GM18520 (cell line): ENCODE data around the gene MARK4.
"Not testable (repeated sequence)": the region's sequence is repeated elsewhere in the genome, so short reads cannot be mapped to it uniquely, and the experiment has no call there.

Experiments used
- ATAC-seq: cut with Tn5 transposase; IDR thresholded peaks from one replicate; pipeline ENCODE4 v1.9.1; 2021; ENCODE audit not compliant: unreplicated experiment

The MARK4 gene

DNA sequence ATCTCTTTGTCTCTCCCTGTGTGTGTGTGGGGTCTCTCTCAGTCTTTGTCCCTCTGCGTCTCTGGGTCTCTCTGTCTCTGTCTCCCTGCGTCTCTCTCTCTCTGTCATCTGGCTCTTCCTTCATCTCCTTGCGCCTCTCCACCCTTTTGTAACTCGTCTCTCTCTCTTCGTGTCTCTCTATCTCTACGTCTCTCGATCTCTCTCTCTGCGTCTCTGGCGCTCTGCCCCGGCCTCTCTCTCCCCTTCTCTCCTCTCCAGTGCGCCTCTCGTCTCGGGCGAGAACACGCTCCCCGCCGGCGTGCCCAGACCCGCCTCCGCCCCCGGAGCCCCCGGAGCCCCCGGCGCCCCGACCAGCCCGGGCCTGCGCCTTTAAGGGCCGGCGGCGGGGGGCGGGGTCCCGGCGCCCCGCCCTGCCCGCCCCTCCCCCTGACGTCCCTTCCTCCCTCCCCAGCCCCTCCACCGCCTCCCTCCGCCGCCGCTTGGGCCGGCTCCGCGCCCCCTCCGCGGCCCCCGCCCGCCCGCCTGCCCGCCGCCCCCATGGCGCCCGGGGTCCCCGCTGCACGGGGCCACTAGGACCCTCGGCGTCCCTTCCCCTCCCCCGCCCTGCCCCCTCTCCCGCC lies at the start of gene MARK4:
TSS of gene MARK4 (plus strand) at position 440 of the 620 bp plus-strand sequence. CDS start 318 bp downstream, outside the sequence.
- ATAC-seq = no peak

DNA sequence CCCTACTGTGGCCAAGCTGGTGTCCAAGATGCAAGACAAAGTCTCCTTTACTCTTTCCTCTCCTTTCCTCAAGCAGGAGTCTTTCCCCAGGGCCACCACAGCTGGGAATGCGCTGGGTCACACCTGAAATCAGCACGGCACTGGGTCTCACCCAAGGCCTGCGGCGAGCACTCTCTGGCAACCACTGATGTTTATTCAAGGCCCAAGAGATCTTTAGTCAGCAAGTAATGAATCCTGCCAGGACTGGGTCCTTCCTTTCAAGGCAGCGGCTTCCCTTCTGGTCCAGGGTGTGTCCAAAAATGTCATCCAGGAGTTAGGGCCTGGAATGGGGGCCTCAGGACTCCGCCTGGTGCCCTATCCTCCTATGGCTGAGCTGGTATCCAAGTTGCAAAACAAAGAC lies 48.4 kb upstream of the MARK4 start:
- no peak for ATAC-seq

DNA sequence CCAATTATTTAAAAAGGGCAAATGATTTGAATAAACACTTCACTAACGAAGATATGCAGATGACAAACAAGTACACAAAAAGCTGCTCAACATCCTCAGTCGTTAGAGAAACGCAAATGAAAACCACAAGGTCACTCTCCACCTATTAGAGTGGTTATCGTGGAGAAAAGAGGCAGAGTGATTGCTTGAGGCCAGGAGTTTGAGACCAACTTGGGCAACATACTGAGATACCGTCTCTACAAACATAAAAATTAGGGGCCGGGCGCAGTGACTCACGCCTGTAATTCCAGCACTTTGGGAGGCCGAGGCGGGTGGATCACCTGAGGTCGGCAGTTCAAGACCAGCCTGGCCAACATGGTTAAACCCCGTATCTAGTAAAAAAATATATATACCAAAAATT lies 45.3 kb upstream of the MARK4 start:
- ATAC-seq = no peak

DNA sequence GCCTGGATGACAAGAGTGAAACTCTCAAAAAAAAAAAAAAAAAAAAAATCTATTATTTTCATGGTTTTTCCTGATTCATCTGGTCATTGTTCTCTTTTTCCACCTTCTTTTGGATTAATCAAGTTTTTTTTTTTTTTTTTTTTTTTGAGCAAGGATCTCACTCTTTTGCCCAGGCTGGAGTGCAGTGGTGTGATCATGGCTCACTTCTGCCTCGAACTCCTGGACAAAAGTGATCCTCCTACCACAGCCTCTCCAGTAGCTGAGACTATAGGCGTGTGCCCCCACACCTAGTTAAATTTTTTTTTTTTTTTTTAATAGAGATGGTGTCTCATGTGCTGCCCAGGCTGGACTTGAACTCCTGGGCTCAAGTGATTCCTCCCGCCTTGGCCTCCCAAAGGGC lies 44.7 kb upstream of the MARK4 start:
- no peak for ATAC-seq

DNA sequence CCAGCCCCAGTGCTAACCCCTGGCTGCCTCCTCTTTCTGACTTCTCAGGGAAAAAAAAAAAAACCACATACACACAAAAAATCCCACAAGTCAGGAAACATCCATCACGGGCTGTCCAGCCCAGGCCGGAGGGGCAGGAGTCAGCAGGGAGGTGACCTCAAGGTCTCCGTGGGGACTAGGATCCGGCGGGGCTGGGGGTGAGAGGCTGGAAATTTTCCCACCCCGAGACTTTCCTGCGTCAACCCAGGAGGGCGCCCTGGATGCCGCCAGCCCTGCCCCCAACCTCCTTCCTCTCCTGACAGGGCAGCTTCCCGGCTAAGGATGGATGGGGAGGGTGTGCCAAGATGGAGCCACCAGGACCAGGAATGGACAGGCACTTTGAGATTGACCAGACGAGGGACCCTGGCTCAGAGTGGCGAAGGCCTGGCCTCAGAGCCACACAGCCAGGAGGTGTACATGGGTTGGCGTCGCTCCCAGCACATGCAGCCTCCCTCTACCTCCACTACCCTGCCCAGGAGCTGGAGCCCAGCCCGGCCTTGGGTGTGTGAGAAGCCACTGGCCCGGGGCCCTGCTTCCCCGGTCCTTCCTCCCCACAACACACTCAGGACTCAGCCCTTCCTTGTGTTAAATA lies 39.2 kb upstream of the MARK4 start:
- no peak for ATAC-seq

DNA sequence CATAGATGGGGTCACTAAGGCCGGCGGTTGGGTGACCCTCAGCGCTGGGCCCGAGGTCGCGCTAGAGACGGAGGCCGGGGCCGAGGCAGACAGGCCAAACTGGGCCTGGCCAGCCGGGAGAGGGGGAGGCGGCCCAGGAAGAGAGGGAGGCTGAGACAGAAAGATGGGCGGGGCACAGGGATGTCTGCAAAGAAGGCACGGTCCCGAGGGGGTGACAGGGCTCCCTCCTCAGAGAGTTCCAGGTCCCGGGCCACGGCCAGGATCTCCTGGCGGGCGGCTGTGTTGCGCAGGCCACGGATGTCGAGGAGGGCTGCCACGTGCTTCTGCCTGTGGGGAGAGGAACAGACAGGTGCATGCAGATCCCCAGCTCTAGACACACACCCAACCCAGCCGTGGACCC lies 38.0 kb upstream of the MARK4 start:
- no peak for ATAC-seq

DNA sequence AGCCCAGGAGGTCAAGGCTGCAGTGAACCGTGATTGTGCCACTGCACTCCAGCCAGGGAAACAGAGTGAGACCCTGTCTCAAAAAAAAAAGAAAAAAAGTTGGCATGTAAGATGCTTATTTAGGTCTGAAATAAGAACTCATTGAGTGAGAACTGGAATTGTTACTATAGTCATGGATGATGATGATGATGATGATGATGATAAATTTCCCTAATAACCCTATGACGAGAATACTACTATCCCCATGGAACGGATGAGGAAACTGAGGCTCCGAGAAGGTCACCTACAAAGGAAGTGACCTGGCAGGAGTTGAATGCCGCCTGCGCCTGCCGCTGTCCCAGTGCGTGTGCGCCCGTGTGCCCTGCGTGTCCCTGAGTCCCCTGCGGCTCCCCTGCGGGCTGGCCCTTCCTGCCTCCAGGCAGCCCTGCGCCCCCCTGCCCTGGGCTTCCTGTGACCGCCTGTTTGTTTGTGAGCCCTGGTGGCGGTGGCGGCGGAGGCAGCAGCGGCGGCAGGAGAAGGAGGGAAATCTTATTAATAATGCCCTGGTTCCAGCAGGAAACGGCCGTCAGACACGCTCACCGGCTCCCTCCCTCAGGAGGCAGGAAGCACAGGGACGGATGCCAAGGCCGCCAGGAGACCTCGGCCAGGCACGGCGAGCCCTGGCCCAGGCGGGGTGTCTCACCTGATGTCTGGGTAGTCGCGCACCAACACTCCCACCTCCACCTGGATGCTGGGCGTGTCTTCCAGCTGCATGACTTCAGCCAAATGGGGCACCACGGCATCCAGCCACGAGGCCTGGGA lies 35.5 kb upstream of the MARK4 start:
- ATAC-seq = no peak

DNA sequence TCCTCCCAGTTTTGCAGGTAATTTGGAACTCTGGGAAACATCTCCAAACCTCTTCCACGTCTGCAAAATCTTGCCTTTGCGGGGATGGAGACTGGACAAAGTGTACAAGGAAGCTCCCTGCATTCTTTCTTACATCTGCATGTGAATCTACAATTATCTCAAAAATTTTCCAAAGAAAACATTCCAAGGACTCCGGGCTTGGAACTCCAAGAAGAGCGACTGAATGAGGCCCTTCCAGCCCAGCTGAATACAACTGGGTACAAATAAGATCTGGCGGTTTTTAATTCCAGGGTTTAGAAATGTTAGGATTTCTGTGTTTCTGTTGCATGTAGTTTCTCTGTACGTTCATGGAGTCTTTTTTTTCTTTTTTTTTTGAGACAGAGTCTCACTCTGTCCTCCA lies 34.4 kb upstream of the MARK4 start:
- no peak for ATAC-seq

DNA sequence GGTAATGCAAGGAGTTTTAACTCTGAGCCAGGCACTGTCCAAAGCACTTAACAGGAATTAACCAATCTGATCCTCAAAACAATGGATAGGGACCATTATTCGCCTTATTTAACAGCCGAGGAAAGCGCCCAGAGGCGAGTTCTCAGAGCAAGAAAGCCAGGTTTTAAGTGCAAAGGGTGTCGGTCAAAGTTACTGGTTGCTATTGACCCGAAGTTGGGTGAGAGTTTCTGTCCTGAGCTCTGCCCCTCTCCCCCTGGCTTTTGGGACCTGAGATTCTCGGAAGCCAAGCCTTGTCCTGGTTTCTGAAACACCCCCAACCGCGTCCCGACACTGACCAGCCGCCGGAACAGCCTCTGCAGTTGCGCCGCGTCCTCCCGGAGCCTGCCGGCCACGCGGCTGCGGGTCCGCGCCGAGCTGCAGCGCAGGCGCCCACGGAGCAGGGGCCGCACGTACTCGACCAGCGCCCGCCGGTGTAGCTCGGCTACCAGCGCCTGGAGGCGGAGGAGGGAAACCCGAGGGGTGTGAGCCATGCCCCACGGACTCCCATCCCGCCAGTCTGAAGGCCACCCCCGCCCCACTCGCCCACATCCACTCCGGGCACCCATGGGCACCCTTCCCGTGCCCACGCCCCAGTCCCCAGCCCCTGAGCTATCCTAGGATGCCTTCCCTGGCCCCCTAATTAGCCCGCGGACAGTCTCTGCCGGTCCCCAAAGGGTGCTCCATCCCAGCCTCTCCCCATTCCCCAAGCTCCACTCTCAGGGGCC lies 33.7 kb upstream of the MARK4 start:
- ATAC-seq = no peak

DNA sequence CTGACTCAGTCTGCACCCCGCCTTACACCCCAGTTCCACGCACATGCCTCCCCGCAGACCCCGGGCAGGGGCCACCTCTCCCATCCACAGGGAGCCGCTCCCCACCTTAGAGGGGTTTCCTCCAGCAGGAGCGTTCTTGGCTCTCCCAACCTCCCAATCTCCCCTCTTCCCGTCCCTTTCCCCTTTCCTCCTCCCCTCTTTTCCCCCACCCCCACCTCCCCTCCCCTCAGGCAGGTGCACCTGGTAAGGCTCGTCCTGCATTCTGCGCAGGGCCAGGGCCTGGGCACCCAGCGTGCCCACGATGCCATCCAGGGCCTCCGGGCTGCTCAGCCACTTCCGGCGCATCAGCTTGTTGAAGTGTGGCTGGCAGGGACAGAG lies 33.1 kb upstream of the MARK4 start:
- no peak for ATAC-seq

DNA sequence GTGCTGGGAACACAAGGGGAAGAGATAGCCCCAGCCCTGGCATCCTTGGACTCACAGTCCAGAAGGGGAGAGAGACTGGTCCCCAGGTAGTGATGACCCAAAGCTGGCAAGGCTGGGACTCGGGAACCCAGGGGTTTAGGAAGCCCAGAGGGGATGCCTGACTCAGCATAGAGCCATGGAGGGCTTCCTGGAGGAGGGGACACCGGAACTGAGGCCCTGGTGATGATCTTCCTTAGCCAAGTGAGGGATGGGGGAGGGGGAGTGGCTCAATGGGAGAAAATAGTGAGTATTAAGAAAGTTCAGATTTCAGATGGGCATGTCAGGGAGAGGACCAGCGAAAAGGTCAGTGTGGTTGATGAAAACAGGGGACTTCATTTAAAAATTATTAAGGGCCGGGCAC lies 32.6 kb upstream of the MARK4 start:
- ATAC-seq = no peak

DNA sequence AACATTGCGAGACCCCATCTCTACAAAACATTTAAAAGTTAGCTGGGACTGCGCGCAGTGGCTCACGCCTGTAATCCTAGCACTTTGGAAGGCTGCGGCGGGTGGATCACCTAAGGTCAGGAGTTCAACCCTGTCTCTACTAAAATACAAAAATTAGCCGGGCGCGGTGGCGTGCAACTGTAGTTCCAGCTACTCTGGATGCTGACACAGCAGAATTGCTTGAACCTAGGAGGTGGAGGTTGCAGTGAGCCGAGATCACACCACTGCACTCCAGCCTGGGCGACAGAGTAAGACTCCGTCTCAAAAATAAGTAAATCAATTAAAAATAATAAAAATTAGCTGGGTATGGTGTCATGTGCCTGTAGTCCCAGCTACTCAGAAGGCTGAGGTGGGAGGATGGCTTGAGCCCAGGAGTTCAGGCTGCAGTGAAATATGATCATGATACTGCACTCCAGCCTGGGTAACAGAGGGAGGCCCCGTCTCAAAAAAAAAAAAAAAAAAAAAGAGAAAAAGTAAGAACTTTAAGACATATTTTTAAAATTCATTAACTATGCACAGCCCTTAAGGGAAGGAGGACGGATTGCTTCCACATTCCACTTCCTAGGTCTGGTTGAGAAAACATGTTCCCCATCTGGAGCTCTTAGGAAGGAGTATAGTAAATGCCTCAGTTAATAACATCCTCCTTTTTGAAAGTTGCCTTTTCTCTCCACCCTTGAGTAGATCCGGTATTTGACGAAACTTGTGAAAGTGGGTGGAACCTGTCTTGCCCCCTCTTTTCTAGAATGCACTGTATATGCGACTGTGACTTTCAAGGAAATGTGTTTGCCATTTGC lies 31.9 kb upstream of the MARK4 start:
- ATAC-seq = no peak

DNA sequence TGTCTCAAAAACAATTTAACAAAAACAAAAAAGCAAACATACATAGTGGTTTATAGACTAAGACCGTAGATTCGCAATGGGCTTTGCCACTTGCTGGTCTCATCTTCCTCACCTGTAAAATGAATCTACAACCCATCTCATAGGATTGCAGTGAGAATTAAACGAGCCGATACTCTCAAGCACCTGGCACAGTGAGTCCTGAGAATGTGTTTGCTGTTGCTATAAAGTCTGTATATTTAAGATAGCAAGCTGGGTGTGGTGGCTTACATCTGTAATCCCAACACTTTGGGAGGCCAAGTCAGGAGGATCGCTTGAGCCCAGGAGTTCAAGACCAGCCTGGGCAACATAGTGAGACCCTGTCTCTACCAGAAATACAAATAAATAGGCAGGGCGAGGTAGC lies 28.3 kb upstream of the MARK4 start:
- ATAC-seq = no peak

DNA sequence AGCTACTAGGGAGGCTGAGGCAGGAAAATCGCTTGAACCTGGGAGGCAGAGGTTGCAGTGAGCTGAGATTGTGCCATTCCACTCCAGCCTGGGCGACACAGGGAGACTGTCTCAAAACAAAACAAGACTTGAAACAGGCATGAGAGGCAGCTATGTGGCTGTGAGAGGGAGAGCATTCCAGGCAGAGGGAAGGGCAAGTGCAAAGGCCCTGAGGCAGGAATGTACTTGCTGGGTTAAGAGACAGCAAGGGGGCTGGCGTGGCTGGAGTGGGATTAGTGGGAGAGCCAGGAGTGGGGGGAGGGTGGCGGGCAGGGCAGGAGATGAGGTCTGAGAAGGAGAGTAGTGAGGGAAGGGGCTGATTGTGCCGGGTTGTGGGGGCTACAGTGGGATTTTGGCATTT lies 27.2 kb upstream of the MARK4 start:
- ATAC-seq = no peak

DNA sequence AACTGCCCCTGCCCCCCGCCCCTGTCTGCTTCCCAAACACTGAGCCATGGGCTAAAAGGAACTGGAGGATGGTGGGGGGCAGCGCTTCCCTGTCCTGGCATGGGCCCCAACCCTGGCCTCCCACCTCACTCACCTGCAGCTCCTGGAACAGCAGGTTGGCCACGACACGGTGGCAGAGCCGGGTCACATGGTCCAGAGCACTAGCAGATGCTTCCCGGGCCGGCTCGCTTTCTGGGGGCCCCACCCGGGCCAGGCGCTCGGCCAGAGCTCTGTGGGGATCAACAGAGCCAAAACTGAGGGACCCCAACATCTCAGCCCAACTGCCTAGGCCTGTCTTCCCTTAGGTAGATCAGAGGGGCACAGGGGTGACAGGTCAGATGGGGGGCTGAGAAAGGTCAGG lies 26.4 kb upstream of the MARK4 start:
- no peak for ATAC-seq

DNA sequence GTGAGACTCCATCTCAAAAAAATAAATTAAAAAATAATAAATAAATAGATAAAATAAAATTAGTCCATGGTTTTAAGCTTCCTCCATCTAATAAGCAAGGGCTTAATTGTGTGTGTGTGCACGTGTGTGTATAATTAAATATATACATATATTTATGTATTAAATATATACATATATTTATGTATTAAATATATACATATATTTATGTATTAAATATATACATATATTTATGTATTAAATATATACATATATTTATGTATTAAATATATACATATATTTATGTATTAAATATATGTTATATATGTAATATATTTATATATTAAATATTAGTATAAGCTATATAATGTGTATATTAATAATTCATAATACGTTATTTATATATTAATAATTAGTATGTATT lies 22.0 kb upstream of the MARK4 start:
- ATAC-seq = not testable (repeated sequence)

DNA sequence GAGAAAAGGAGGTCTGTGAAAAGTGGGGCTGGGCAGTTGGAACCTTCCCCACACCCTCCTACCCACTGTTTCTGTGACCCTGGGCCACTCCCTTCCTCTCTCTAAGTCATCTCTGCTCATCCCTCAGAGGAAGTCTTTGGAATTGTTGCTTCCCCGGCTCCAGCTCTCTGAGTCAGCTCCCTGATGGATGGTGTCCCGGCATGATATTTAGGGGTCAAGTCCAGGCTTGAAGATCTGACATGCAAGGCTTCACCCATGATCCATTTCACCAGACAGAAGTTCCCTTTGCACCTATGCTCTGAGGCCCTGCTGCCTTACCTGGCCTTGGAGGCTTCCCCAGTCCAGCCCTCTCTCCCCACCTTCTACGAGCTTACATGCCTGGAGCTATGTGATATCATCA lies 19.2 kb upstream of the MARK4 start:
- no peak for ATAC-seq

DNA sequence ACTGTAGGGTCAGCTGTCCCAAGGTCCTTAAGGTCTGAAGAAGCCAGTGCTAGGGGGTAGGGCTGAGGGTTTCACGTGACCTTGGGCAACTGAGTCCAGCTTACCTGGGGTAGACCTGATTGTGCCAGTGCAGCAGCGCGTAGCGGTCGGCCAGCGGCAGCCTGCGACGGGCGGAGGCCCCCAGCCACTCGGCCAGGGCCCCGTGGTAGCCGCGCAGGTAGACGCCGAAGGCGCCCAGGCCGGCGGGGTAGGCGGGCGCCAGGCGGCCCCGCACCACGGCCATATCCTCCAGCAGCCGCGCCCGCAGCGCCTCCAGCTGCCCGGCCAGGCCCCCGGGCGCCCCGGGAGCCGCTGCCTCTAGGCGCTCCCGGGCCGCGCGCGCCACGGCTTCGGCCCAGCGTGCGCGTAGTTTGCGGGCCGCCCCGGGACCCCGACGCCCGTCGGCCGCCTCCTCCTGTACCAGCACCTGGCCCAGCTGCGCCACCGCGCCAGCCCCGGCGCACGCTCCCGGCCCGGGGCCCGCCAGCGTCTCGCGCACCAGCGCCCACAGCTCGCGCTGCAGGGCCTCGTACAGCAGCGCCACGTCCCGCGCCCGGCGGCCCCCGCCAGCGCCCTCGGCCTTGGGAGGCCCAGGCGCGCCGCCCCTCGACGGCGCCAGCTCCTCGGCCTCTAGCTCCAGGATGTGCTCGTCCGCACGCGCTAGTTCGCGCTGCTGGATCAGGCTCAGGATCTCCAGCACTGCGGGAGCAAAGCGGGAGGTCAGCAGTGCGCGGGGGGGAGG lies 16.8 kb upstream of the MARK4 start:
- no peak for ATAC-seq

DNA sequence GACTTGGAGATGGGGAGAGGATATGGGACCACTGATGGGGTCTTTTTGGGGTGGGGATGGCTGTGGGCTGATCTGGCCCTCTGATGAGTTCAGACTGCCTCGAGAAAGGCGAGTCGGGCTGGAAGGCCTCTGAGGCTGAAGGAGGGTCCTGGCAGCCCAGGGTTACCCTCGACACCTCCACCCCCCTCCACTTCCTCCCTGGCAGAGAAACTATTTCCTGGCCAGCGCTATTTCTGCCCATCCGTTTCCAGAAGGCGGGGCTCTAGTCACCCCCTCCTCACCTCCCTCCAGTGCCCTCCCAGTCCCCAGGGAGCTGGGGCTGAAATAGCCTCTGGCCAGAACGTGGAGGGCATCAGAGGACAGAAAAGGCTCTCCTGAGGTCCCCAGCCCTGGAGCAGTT lies 15.6 kb upstream of the MARK4 start:
- no peak for ATAC-seq

DNA sequence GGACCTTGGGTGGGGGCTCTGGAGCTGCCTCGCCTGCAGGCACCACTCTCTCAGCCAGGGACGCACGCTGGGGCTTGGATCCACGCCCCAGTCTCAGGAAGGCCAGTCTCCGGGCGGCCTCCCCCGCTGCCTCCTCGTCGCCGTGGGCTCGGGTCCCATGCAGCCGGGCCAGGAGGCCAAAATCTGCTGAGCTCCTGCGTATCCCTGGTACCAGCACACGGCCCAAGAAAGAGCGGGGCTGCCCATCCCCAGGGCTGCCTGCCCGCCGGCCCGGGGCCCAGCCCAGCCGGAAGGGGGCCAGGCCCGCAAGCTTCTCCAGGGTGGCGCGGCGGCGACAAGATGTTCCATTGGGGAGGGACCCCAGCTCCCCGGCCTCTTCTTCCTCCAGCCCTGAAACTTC lies 12.5 kb upstream of the MARK4 start:
- ATAC-seq = no peak
